GM11168 (cell line): ENCODE measurements around the gene DOCK6.

Source experiments
- in situ Hi-C: fragments of 300-500 bp; cut with MboI; formaldehyde crosslinking; loops from one replicate; pipeline ENCODE4 v1.12.0; 2022; ENCODE audit warnings: low sequenced_read_pairs; ENCODE audit not compliant: unreplicated experiment

The DOCK6 gene

GRCh38 chr19:11202488-11203193 is 59.7 kb downstream of the DOCK6 start:
- in situ Hi-C loops = loop anchor here (5.0 kb wide), 1 partner anchor 55 kb away; no protein-coding TSS in a partner anchor

DNA sequence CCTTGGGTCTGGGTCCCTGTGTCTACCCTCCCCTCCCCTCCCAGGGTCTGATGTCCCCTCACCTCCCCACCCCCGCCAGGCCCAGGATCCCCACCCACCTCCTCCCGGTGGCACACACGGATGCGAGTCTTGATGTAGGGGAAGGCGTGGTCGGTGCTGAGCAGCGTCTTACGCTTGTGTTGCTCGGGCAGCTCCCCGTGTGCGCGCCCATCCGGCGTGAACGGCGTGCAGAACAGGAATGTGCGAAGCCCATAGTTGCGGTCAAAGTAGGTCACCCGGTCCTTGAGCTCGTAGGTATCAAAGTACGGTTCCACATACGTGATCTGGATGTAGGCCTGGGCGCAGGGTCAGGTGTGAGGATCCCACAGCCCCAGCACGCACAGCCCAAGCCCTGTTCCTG is 60.5 kb downstream of the DOCK6 start:
- in situ Hi-C loops = loop anchor here (5.0 kb wide), 1 partner anchor 54 kb away; no protein-coding TSS in a partner anchor

- in situ Hi-C loops = loop anchor here (5.0 kb wide), 1 partner anchor 54 kb away; no protein-coding TSS in a partner anchor
Measured at GRCh38 chr19:11200931-11201330, 61.4 kb downstream of the DOCK6 start.

DNA sequence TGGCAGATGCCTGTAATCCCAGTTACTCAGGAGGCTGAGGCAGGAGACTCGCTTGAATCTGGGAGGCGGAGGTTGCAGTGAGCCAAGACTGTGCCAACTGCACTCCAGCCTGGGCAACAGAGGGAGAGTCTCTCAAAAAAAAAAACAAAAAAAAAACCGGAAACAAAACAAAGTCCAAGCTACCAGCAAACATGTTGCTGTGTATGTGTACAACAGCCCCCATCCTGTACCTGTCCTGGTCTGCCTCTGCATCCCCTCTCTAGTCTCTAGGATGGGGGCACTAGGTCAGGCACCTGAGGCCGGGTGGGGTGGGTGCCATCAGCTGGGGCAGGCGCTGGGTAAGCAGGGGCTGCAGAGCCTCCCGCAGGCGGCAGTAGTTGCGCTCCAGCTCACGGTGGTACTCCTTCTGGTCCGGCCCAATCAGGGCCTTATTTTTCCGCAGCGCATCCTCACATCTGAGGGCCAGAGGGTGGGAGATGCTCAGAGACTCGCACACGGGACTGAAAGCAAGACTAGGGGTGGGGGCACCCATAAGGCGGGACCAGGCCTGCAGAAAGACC is 62.2 kb downstream of the DOCK6 start:
- in situ Hi-C loops = loop anchor here (5.0 kb wide), 1 partner anchor 53 kb away; no protein-coding TSS in a partner anchor

GRCh38 chr19:11199517-11199916 is 62.8 kb downstream of the DOCK6 start:
- in situ Hi-C loops = no loop called here

GRCh38 chr19:11198769-11199424 is 63.4 kb downstream of the DOCK6 start:
- in situ Hi-C loops = no loop called here

GRCh38 chr19:11198175-11198534 is 64.2 kb downstream of the DOCK6 start:
- in situ Hi-C loops = no loop called here

DNA sequence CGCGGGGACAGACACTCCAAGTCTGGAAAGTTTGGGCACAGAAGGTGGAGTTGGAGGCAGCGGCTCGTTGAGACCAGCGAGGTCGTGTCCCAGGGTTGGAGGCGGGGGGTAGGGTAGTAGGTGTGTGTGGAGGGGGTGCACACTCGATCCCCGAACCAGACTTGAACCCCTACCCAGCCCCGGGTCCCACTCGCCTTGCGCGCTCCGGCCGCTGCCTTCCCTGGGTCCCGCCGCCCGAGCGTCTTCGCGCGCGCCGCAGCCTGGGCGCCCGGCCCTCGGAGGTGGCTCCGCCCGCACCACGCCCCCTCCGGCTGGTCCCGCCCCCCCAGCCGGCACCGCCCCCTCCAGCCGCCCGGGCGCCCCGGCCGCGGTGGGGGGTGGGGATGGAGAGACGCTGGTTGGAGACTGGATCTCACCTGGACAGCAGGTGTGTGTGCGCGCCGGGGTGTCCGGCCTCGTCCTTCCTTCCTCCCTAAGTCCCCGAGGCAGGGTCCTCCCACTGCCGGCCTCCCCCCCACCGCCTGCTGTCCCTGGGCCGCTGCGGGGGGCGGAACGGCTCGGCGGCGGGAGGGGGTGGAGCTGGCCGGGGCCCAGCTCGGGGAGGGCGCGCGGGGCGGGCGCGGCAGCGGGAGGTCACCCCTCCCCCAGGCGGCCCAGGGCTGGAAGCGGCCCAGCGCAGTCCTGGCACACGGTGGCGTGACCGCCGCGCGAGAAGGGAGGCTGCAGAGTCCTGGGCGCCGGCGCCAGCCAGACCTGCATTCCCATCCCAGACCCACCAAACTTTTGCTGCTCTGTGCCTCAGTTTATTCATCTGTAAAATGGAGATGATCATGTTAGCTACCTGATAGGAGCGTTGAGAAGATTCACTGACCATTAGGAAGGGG is 64.8 kb downstream of the DOCK6 start, which contains the start of gene KANK2:
TSS of gene KANK2 (minus strand) at position 255 of the 884 bp plus-strand sequence. CDS start 3,034 bp downstream, outside the sequence.
- in situ Hi-C loops = no loop called here

GRCh38 chr19:11196406-11197287 is 65.7 kb downstream of the DOCK6 start:
- in situ Hi-C loops = no loop called here

- in situ Hi-C loops = no loop called here
Measured at GRCh38 chr19:11195681-11196080, 66.6 kb downstream of the DOCK6 start.

- in situ Hi-C loops = no loop called here
Measured at GRCh38 chr19:11194656-11195558, 67.4 kb downstream of the DOCK6 start.

- in situ Hi-C loops = no loop called here
Measured at GRCh38 chr19:11194173-11194572, 68.2 kb downstream of the DOCK6 start.

DNA sequence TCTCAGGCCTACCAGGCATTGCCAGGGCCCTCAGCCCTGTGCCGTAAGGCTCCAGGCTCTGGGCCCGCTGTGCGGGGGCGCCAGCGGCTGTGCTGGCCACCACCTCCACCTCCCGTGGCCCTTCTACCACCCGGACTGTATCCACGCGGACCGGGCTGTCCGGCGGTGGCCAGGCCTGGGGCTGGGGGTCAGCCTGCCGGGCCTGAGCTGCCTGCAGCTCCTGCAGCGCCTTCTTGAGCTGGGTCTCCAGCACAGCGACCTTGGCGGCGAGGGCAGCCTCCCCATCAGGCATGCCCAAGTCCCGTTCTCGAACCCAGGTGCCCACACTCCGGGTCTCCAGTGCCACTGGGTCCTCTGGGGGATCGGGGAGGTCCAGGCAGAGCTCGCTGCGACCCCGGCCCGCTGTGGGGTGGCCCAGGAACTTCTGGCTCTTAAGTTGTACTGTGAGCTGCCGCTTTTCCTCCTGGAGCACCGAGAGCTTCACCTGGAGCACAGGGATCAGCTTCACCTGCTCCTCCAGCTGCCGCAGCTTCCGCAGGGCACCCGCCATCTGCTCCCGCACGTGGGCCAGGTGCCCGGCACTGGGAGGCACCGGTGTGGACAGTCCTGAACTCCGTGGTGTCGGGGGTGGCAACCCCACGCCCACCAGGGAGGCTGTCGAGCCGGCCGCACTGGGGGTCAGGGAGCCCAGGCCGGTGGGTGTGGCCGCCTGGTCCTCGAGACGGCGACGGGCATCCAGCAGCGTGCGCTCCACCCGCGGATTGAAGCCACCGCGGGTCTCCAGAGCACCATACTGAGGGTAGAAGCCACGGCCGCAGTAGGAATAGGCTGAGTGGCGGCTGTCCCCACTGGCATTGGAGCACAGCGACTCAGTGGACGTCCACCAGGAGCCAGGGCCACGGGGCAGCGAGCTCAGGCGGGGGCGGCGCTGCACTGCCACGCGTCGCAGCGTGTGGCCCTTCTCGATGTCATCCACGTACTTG is 69.1 kb downstream of the DOCK6 start:
- in situ Hi-C loops = no loop called here

DNA sequence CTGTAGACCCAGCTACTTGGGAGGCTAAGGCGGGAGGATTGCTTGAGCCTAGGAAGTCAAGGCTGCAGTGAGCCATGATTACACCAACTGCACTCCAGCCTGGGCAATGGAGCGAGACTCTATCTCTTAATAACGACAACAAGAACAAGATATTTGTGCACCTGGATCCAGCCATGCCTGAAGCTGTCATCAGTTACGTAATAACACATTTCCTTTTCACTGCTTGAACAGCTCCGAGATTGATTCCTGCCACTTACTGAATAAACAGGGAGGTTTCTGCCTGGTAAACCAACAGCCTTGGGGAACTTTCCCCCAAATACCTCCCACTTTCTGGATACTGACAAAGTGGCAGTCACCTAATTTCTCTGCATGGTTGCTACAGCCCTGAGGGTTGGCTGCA is 70.4 kb downstream of the DOCK6 start:
- in situ Hi-C loops = no loop called here

GRCh38 chr19:11191273-11191755 is 71.0 kb downstream of the DOCK6 start:
- in situ Hi-C loops = no loop called here

GRCh38 chr19:11190501-11190900 is 71.8 kb downstream of the DOCK6 start:
- in situ Hi-C loops = no loop called here

DNA sequence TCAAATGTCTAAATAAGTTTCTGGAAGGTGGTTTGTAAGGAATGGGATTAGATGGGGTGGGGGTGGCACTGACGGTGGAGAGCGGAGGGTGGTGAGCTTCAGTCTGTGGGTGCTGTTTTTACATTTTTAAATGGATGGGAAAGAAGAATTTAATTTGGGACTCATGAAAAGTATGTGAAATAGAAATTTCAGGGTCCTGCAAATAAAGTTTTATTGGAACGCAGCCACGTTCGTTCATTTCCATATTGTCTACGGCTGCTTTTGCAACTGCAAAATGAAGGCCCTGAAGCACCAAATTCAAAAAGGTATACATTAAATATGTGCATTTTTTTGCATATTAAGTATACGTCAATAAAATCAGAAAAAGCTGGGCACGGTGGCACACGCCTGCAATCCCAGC is 74.9 kb downstream of the DOCK6 start:
- in situ Hi-C loops = no loop called here
